HepG2 (cell line): ENCODE measurements around the gene NCOA3. TPM values are rescaled to one million over a fixed set of nuclear protein-coding genes. Genes with fewer than 3 reads are reported as not detected.

ENCODE experiments used
- BCLAF1 ChIP-seq: fragments of 450-650 bp; IDR thresholded peaks from 2 replicates; pipeline ENCODE4 v1.6.1; 2017; ENCODE audit warnings: mild to moderate bottlenecking
- GLI4 ChIP-seq: sonication (generic); formaldehyde crosslinking; IDR thresholded peaks from 2 replicates; pipeline ENCODE4 v1.5.1; 2020; ENCODE audit warnings: missing genetic modification reagents, mild to moderate bottlenecking, moderate library complexity, borderline replicate concordance
- IKZF4 ChIP-seq: sonication (generic); formaldehyde crosslinking; IDR thresholded peaks from 2 replicates; pipeline ENCODE4 v1.5.1; 2020; ENCODE audit warnings: borderline replicate concordance, mild to moderate bottlenecking, low read depth, missing genetic modification reagents; ENCODE audit errors: not compliant biosample characterization
- NCOA1 ChIP-seq: sonication (generic); formaldehyde crosslinking; IDR thresholded peaks from 2 replicates; pipeline ENCODE4 v1.9.0; 2021; ENCODE audit warnings: missing genetic modification reagents
- REST ChIP-seq, 2 experiments: IDR thresholded peaks; 2 replicates each; pipeline ENCODE4 v1.6.1; 2011 to 2012; ENCODE audit warnings: low read length in 2 of 2, borderline replicate concordance in 1 of 2, low read depth in 1 of 2, mild to moderate bottlenecking in 1 of 2, moderate library complexity in 1 of 2
- RNF2 ChIP-seq: fragments of 450-650 bp; conservative IDR thresholded peaks from 2 replicates; pipeline ENCODE4 v1.6.1; 2016; ENCODE audit warnings: low read depth
- SNAPC2 ChIP-seq: sonication (generic); formaldehyde crosslinking; IDR thresholded peaks from 2 replicates; pipeline ENCODE4 v1.8.1; 2022; ENCODE audit warnings: mild to moderate bottlenecking, missing genetic modification reagents
- THRA ChIP-seq: sonication (generic); formaldehyde crosslinking; IDR thresholded peaks from 2 replicates; pipeline ENCODE4 v1.4.0; 2020; ENCODE audit warnings: missing genetic modification reagents, borderline replicate concordance
- ZBTB2 ChIP-seq: sonication (generic); formaldehyde crosslinking; IDR thresholded peaks from 2 replicates; pipeline ENCODE4 v1.8.0; 2022; ENCODE audit warnings: low read depth, missing genetic modification reagents
- ZMYM2 ChIP-seq: sonication (generic); formaldehyde crosslinking; IDR thresholded peaks from 2 replicates; pipeline ENCODE4 v1.8.0; 2022; ENCODE audit warnings: mild to moderate bottlenecking, missing genetic modification reagents
- ZNF326 ChIP-seq: sonication (generic); formaldehyde crosslinking; IDR thresholded peaks from 2 replicates; pipeline ENCODE4 v1.4.0; 2020; ENCODE audit warnings: missing genetic modification reagents, borderline replicate concordance
- polyA plus RNA-seq, 8 experiments: library from polyadenylated mRNA; depleted of rRNA in 3 of 8; stranded (reverse) in 7 of 8; unstranded in 1 of 8; fragments of >200 nt; fragmentation: Illumina TruSeq in 4 of 8; extraction: Trizol in 4 of 8; gene quantifications; 2 replicates each; pipeline versions ENCODE4 v1.2.1 to v1.2.3, GENCODE V29; 2011 to 2016; ENCODE audit warnings: low read depth in 4 of 8, missing spikeins in 1 of 8, mixed read lengths in 1 of 8; ENCODE audit not compliant: insufficient read depth in 1 of 8
- total RNA-seq, 5 experiments: library from RNA; depleted of rRNA; stranded (reverse); fragments of >200 nt; fragmentation: Illumina TruSeq; extraction: Trizol; gene quantifications; 2 replicates each; pipeline ENCODE4 v1.2.3, GENCODE V29; 2016; ENCODE audit warnings: low read depth in 1 of 5
- TF ChIP-seq, protein P1 (sequence below): IDR thresholded peaks from 2 replicates; pipeline ENCODE4 v1.6.1; 2018; ENCODE audit warnings: missing genetic modification reagents
- TF ChIP-seq, protein P2 (sequence below), 2 experiments: fragments of 450-650 bp in 1 of 2; sonication (generic) in 1 of 2; formaldehyde crosslinking; IDR thresholded peaks; 2 replicates each; pipeline versions ENCODE4 v1.5.0 to v1.8.0; 2020 to 2022; ENCODE audit warnings: mild to moderate bottlenecking in 1 of 2, missing genetic modification reagents in 1 of 2

The NCOA3 gene
- total and polyA plus RNA-seq, 2 of the 13 experiments (the other 11 are each of a cell fraction or from before 2014, with no cell fraction given) = 35.0 to 56.8 TPM

GRCh38 chr20:47576516-47577033 is 74.9 kb downstream of the NCOA3 start (continued):
- peak in 1 of 2 experiments; percentile 27; a peak in 1 of 4 replicates for TF ChIP-seq REST (IDR thresholded peaks at IDR 0.05; ENCODE audit: borderline replicate concordance in 1 of 2, low read depth in 1 of 2, low read length in 2 of 2)
- 0 out of 2 replicates have a peak, but pooled peaks have one; percentile 35 for TF ChIP-seq ZMYM2 (CRISPR knock-in tag)
- TF ChIP-seq RNF2 = no peak
- TF ChIP-seq IKZF4 = peak; percentile 60
- no peak for TF ChIP-seq ZBTB2
- TF ChIP-seq GLI4 (CRISPR knock-in tag) = no peak
- TF ChIP-seq ZNF326 (CRISPR knock-in tag) = no peak
- no peak for TF ChIP-seq BCLAF1
- TF ChIP-seq, protein P1, sequence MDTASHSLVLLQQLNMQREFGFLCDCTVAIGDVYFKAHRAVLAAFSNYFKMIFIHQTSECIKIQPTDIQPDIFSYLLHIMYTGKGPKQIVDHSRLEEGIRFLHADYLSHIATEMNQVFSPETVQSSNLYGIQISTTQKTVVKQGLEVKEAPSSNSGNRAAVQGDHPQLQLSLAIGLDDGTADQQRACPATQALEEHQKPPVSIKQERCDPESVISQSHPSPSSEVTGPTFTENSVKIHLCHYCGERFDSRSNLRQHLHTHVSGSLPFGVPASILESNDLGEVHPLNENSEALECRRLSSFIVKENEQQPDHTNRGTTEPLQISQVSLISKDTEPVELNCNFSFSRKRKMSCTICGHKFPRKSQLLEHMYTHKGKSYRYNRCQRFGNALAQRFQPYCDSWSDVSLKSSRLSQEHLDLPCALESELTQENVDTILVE (CRISPR knock-in tag) = peak; percentile 29; the same call in 1 of the 2 replicates
- TF ChIP-seq, protein P2, sequence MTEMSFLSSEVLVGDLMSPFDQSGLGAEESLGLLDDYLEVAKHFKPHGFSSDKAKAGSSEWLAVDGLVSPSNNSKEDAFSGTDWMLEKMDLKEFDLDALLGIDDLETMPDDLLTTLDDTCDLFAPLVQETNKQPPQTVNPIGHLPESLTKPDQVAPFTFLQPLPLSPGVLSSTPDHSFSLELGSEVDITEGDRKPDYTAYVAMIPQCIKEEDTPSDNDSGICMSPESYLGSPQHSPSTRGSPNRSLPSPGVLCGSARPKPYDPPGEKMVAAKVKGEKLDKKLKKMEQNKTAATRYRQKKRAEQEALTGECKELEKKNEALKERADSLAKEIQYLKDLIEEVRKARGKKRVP (CRISPR knock-in tag; IDR thresholded peaks at IDR 0.05) = 0 out of 4 replicates have a peak, but pooled peaks of 1 of the 2 experiments have one; percentile 36
- TF ChIP-seq THRA (CRISPR knock-in tag) = peak; percentile 68
- 0 out of 2 replicates have a peak, but pooled peaks have one; percentile 55 for TF ChIP-seq SNAPC2 (CRISPR knock-in tag)
- no peak for TF ChIP-seq NCOA1 (CRISPR knock-in tag)
